ENCODE data around the gene SVOPL. TPM values are rescaled to one million over a fixed set of nuclear protein-coding genes. Genes with fewer than 3 reads are reported as not detected.

The SVOPL gene
- total and polyA plus RNA-seq, 10 of the 15 experiments (the other 5 are each of a cell fraction or from before 2014, with no cell fraction given) = 0.15 TPM; not detected in 9

DNA sequence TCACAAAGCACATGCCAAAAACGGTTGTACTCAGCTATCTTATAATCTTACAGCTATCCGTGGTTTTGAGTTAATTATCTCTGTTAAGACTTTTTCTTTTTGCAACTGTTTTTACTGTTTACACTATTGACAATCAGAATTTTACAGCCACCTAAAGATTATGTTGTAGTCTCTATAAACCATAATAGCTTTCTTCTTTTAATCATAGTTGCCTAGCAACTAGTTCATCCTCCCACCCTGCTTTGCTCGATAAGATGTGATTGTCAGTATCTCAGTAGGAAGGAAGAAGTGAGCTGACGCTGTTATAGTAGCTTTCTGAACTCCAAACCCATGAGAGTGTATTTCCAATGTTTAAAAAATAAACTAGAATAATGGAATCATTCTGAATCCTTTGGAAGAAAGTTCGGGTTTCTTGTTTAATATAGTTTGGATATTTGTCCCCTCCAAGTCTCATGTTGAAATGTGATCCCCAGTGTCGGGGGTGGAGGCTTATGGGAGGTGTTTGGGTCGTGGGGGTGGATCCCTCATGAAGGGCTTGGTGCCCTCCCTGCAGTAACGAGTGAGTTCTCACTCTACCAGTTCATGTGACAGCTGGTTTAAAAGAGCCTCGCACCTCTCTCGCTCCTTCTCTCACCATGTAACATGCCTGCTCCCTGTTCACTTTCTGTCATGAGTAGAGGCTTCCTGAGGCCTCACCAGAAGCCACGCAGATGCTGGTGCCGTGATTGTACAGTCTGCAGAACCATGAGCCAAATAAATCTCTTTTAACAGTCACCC lies 68.1 kb downstream of the SVOPL start:
- FAIRE-seq (no peak), DNase-seq (ENCODE audit: low read depth, low spot score) (no peak), ATAC-seq (no peak)
- H3K9me3 ChIP-seq (replicated peaks; ENCODE audit: control insufficient read depth, insufficient read depth, low read length) = no peaks in the 10 kb centered on the region
- H3K4me2 ChIP-seq (ENCODE audit: control insufficient read depth, insufficient read depth) = no peak overlapping the region
- no TSS peak for BruUV-seq (replicated peaks)
- no peaks in the 10 kb centered on the region for H3K79me2 ChIP-seq (ENCODE audit: control insufficient read depth, insufficient read depth, low read length)
- H3K4me3 ChIP-seq = no peak overlapping the region
- no peaks in the 10 kb centered on the region; a peak in 1 of 4 replicates for H3K27me3 ChIP-seq (replicated peaks in 1 of 2; ENCODE audit: control insufficient read depth in 2 of 2, insufficient read depth in 2 of 2, low read length in 1 of 2)
- intact Hi-C loops (cut with micrococcal nuclease; ENCODE audit: unreplicated experiment) (no loop called here), in situ Hi-C loops (cut with MboI) (no loop called here)
- RAD21 ChIA-PET (ENCODE audit: unreplicated experiment) = no interaction called here
- SMC1A ChIA-PET (ENCODE audit: uncharacterized antibody, unreplicated experiment) = interaction anchor here (1.3 to 1.5 kb wide), 2 partner anchors 8 to 471 kb away, joined by 3 to 5 read pairs; no protein-coding TSS in a partner anchor
- H3K27ac ChIP-seq (ENCODE audit: control insufficient read depth, insufficient read depth) = no peak overlapping the region
- POLR2A ChIA-PET = no interaction called here
- H3K9ac ChIP-seq (ENCODE audit: control insufficient read depth, insufficient read depth, low read length) = no peak overlapping the region
- H3K4me1 ChIP-seq (ENCODE audit: control insufficient read depth, insufficient read depth, low read length) = no peaks in the 10 kb centered on the region
- no peak overlapping the region for H2AFZ ChIP-seq (ENCODE audit: control insufficient read depth, low read depth, low read length)
- TF ChIP-seq, protein P1, sequence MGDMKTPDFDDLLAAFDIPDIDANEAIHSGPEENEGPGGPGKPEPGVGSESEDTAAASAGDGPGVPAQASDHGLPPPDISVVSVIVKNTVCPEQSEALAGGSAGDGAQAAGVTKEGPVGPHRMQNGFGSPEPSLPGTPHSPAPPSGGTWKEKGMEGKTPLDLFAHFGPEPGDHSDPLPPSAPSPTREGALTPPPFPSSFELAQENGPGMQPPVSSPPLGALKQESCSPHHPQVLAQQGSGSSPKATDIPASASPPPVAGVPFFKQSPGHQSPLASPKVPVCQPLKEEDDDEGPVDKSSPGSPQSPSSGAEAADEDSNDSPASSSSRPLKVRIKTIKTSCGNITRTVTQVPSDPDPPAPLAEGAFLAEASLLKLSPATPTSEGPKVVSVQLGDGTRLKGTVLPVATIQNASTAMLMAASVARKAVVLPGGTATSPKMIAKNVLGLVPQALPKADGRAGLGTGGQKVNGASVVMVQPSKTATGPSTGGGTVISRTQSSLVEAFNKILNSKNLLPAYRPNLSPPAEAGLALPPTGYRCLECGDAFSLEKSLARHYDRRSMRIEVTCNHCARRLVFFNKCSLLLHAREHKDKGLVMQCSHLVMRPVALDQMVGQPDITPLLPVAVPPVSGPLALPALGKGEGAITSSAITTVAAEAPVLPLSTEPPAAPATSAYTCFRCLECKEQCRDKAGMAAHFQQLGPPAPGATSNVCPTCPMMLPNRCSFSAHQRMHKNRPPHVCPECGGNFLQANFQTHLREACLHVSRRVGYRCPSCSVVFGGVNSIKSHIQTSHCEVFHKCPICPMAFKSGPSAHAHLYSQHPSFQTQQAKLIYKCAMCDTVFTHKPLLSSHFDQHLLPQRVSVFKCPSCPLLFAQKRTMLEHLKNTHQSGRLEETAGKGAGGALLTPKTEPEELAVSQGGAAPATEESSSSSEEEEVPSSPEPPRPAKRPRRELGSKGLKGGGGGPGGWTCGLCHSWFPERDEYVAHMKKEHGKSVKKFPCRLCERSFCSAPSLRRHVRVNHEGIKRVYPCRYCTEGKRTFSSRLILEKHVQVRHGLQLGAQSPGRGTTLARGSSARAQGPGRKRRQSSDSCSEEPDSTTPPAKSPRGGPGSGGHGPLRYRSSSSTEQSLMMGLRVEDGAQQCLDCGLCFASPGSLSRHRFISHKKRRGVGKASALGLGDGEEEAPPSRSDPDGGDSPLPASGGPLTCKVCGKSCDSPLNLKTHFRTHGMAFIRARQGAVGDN (IDR thresholded peaks at IDR 0.05) = no peak
- TF ChIP-seq SMAD5 (IDR thresholded peaks at IDR 0.05; ENCODE audit: low read depth) = no peak
- CTCF ChIA-PET = no interaction called here
- WGBS (ENCODE audit: insufficient coverage, insufficient replicate concordance, low lambda C conversion rate, missing lambda C conversion rate) = 17% methylated on average over 12 of the region's 12 CpGs
- H3K36me3 ChIP-seq (ENCODE audit: control insufficient read depth in 2 of 2, insufficient read depth in 2 of 2, low read length in 1 of 2) = no peaks in the 10 kb centered on the region
- H4K20me1 ChIP-seq (ENCODE audit: control insufficient read depth, insufficient read depth) = no peaks in the 10 kb centered on the region
